Kidney tubule cell (primary cell): ENCODE results near the gene CEACAM7.
"Not testable (repeated sequence)": the region's sequence is repeated elsewhere in the genome, so short reads cannot be mapped to it uniquely, and the experiment has no call there.

Source experiments
- DNase-seq: peaks from one replicate; pipeline ENCODE4 v3.0.0-alpha.2; 2018; ENCODE audit warnings: low spot score

The CEACAM7 gene

GRCh38 chr19:41656756-41657155 is 31.3 kb downstream of the CEACAM7 start:
- DNase-seq = not testable (repeated sequence)

- DNase-seq = no peak
Measured at GRCh38 chr19:41652250-41652649, 35.8 kb downstream of the CEACAM7 start.

- DNase-seq = peak; percentile 9
Measured at GRCh38 chr19:41649827-41650226, 38.2 kb downstream of the CEACAM7 start.

- no peak for DNase-seq
Measured at GRCh38 chr19:41646589-41647204, 41.4 kb downstream of the CEACAM7 start.

DNA sequence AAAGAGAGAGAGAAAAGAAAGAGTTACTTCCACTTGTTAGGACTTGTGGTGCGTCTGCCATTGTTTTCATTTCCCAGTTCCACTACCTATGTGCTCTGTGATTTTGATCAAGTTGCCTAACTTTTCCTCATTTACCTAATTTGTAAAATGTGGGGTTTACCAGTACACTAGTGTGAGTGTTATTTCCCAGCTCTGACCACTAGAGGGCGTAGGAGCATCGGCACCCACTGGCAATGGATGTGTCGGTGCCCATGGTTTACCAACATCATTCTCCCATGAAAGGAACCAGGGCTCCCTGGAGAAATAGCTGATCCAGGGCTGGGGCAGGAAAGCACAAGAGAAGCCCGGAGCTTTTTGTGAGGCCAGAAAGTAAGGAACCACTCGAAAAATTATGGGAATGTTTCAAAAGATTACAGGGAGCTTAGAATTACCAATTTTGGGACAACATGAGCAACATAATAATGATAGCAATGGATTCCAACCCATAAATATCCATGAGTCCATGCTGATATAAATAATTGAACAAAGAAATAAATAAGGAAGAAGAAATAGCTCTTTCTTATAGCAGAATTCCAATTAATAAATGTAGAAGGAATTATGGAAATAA is 46.1 kb downstream of the CEACAM7 start:
- peak; percentile 63 for DNase-seq

DNA sequence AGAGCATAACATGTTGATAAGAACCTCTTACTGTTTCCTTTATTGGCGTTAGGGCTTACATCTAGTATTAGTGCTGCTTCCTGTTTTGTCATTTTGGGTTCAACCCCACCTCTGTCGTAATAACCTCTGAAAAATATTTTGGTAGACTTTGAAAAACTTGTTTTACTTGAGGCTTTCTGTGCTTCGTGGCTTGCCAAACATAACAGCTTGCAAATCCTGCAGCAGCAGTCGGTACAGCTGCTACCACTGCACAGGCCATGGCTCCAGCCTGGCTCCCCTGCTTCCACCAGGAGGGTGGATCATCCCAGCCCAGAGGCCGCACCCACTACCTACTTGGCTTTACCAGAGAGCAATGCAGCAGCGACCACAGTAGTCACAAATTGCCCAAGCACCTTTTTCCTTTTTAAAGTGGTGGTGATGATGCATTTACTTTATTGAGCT is 49.4 kb downstream of the CEACAM7 start:
- DNase-seq = no peak

DNA sequence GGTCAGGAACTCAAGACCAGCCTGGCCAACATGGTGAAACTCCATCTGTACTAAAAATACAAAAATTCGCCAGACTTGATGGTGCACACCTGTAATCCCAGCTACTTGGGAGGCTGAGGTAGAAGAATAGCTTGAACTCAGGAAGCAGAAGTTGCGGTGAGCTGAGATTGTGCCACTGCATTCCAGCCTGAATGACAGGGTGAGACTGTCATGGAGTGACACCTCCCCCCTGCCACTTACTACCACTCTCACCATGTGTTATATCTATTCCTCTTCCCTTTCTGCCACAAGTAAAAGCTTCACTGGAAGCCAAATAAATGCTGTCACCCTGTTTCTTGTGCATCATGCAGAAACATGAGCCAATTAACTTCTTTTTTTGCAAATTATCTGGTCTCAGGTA is 50.6 kb downstream of the CEACAM7 start:
- no peak for DNase-seq

- no peak for DNase-seq
Measured at GRCh38 chr19:41627966-41628675, 59.9 kb downstream of the CEACAM7 start.

- no peak for DNase-seq
Measured at GRCh38 chr19:41626877-41627276, 61.2 kb downstream of the CEACAM7 start, which contains the start of gene CEACAM4. Gene CEACAM4, minus strand, starts transcription at chr19:41627074. Its CDS starts 111 bp downstream, at chr19:41626963.

DNA sequence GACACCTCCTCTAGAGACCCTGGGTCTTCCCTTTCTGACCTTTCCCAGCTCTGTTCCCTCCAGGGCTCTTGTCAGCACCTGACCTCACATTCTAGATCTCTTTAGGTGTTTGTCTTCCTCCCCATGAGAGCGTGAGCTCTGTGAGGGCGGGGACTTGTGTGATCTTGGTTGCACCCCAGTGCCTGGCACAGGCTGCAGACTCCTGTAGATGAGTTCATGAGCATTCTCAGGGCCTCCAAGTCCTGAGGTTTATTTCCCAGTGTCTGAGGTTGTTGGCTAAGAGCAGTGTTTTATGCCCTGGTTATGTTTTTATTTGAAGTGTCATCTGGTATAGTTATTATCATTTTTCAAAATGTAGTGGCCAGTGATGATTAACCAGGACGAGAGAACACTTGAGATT is 61.8 kb downstream of the CEACAM7 start:
- DNase-seq = no peak

DNA sequence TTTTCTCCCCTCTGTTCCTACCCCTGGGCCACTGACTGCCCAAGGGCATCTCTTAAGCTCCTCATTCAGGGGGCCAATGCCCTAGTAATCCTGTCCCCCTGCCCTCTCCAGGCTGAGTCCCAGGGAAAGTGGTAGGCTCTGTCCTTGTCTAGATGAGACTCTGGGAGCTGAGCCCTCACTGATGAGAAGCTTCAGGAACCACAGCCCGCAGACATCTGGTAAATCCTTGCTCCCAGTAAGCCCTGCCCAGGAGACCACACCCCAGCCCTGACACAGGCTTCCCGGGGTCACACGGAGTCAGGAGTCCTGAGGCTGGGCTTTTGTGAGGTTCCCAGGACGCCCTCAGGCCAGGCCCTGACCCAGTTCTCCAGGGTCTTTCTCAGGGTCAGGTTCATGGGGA is 63.1 kb downstream of the CEACAM7 start:
- no peak for DNase-seq

DNA sequence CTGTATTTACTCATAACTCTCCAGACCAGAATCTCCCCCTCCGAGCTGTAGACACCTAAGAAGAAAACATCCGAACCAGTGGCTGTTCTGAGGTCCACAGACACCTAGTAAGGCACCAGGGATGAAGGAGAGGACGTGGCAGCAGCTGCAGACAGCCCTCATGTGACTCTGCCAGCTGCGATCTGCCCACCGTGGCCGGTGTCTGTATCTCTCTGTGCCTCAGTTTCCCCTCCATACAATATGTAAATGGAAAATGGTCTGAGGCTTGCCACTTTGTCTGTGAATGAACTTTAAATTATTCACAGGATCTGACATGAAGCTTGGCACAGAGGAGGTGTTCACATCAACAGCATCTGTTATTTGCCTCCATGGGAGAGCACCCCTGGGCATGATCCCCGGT is 63.6 kb downstream of the CEACAM7 start:
- DNase-seq = no peak

DNA sequence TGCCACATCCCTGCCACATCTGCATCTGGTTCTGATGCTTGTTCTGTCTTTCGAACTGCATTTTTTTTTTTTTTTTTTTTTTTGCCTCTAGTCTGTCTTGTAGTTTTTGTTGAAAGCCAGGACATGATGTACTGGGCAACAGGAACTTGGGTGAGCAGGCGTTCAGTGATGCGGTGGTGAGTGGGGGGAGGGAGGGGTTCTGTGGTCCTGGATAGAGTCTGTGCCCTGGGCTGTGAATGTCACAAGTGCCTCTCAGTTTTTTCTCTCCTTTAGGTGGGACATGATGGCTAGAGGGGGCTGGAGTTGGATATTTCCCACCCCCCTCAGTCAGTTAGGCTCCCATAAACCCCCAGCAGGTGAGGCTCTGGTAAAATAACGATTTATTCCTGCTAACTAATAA is 64.7 kb downstream of the CEACAM7 start:
- DNase-seq = no peak
